H9 (cell line): Measurements from ENCODE around the gene ZMIZ2. TPM values are rescaled to one million over a fixed set of nuclear protein-coding genes. Genes with fewer than 3 reads are reported as not detected.

ENCODE experiments used
- DNase-seq: peaks from one replicate; pipeline ENCODE4 v3.0.0-alpha.2; 2017
- H2AFZ ChIP-seq: one replicate; pipeline ENCODE4 v1.6.1; 2013; ENCODE audit warnings: mild to moderate bottlenecking, low read length, control low read depth, moderate library complexity
- H2AK5ac ChIP-seq: 2 replicates; pipeline ENCODE4 v1.6.1; 2013; ENCODE audit warnings: low read length, control low read depth, mixed read lengths; ENCODE audit not compliant: insufficient read length
- H2BK120ac ChIP-seq: one replicate; pipeline ENCODE4 v1.6.1; 2013; ENCODE audit warnings: low read depth, mild to moderate bottlenecking, low read length, control low read depth, inconsistent platforms; ENCODE audit not compliant: poor library complexity, severe bottlenecking
- H2BK12ac ChIP-seq: 2 replicates; pipeline ENCODE4 v1.6.1; 2013; ENCODE audit warnings: low read length, control low read depth, mixed read lengths, low read depth; ENCODE audit not compliant: insufficient read length
- H2BK15ac ChIP-seq: 2 replicates; pipeline ENCODE4 v1.6.1; 2013; ENCODE audit warnings: low read depth, low read length, control low read depth
- H2BK20ac ChIP-seq: one replicate; pipeline ENCODE4 v1.6.1; 2013; ENCODE audit warnings: low read depth, mild to moderate bottlenecking, low read length, control low read depth, inconsistent platforms; ENCODE audit not compliant: poor library complexity, severe bottlenecking
- H2BK5ac ChIP-seq: 2 replicates; pipeline ENCODE4 v1.6.1; 2013; ENCODE audit warnings: low read length, control low read depth, mixed read lengths; ENCODE audit not compliant: insufficient read length
- H3K14ac ChIP-seq: 2 replicates; pipeline ENCODE4 v1.6.1; 2013; ENCODE audit warnings: low read length, control low read depth; ENCODE audit not compliant: insufficient read depth
- H3K18ac ChIP-seq: 2 replicates; pipeline ENCODE4 v1.6.1; 2013; ENCODE audit warnings: low read depth, mild to moderate bottlenecking, mixed read lengths, low read length, control low read depth; ENCODE audit not compliant: insufficient read length
- H3K23ac ChIP-seq: 2 replicates; pipeline ENCODE4 v1.6.1; 2013; ENCODE audit warnings: low read length, control low read depth, mixed read lengths, low read depth; ENCODE audit not compliant: insufficient read length
- H3K23me2 ChIP-seq: 2 replicates; pipeline ENCODE4 v1.6.1; 2013; ENCODE audit warnings: low read depth, mild to moderate bottlenecking, mixed read lengths, low read length, control low read depth; ENCODE audit not compliant: insufficient read length, poor library complexity, severe bottlenecking
- H3K27ac ChIP-seq: 2 replicates; pipeline ENCODE4 v1.5.1; 2013; ENCODE audit warnings: low read length, control low read depth, mixed read lengths, low read depth; ENCODE audit not compliant: insufficient read length
- H3K27me3 ChIP-seq: 2 replicates; pipeline ENCODE4 v1.6.1; 2013; ENCODE audit warnings: low read length, control low read depth, inconsistent platforms; ENCODE audit not compliant: insufficient read depth
- H3K4ac ChIP-seq: 2 replicates; pipeline ENCODE4 v1.6.1; 2013; ENCODE audit warnings: low read depth, mild to moderate bottlenecking, control low read depth, inconsistent platforms, low read length, moderate library complexity
- H3K4me1 ChIP-seq: 2 replicates; pipeline ENCODE4 v1.6.1; 2013; ENCODE audit warnings: low read length, control low read depth, inconsistent platforms; ENCODE audit not compliant: insufficient read depth
- H3K4me2 ChIP-seq: 2 replicates; pipeline ENCODE4 v1.6.1; 2013; ENCODE audit warnings: low read length, control low read depth, mixed read lengths; ENCODE audit not compliant: insufficient read length, insufficient read depth
- H3K56ac ChIP-seq: 2 replicates; pipeline ENCODE4 v1.6.1; 2013; ENCODE audit warnings: low read depth, mild to moderate bottlenecking, mixed read lengths, low read length, control low read depth; ENCODE audit not compliant: insufficient read length
- H3K79me1 ChIP-seq: 2 replicates; pipeline ENCODE4 v1.6.1; 2013; ENCODE audit warnings: low read depth, mild to moderate bottlenecking, moderate library complexity, low read length, control low read depth, inconsistent platforms; ENCODE audit not compliant: insufficient read depth, poor library complexity, severe bottlenecking
- H3K79me2 ChIP-seq: 2 replicates; pipeline ENCODE4 v1.6.1; 2013; ENCODE audit warnings: low read length, control low read depth, inconsistent platforms; ENCODE audit not compliant: insufficient read depth
- H3K9ac ChIP-seq: 2 replicates; pipeline ENCODE4 v1.6.1; 2013; ENCODE audit warnings: low read length, control low read depth, mixed read lengths; ENCODE audit not compliant: insufficient read length; ENCODE audit errors: extremely low read depth
- H3K9me3 ChIP-seq: one replicate; pipeline ENCODE4 v1.6.1; 2013; ENCODE audit warnings: low read depth, low read length, inconsistent platforms; ENCODE audit not compliant: control insufficient read depth
- H3T11ph ChIP-seq: one replicate; pipeline ENCODE4 v1.6.1; 2013; ENCODE audit warnings: mild to moderate bottlenecking, low read length, control low read depth, inconsistent platforms
- H4K20me1 ChIP-seq: one replicate; pipeline ENCODE4 v1.6.1; 2013; ENCODE audit not compliant: control insufficient read depth, insufficient read length, insufficient read depth
- H4K5ac ChIP-seq: 2 replicates; pipeline ENCODE4 v1.6.1; 2013; ENCODE audit warnings: low read depth, mild to moderate bottlenecking, mixed read lengths, low read length, control low read depth; ENCODE audit not compliant: insufficient read length
- H4K8ac ChIP-seq: replicated peaks from 2 replicates; pipeline ENCODE4 v1.6.1; 2013; ENCODE audit warnings: low read length, control low read depth, mixed read lengths, low read depth; ENCODE audit not compliant: insufficient read length
- H4K91ac ChIP-seq: 2 replicates; pipeline ENCODE4 v1.6.1; 2013; ENCODE audit warnings: low read depth, mild to moderate bottlenecking, moderate library complexity, mixed read lengths, low read length, control low read depth; ENCODE audit not compliant: insufficient read length
- H3K27ac Mint-ChIP-seq, 3 experiments: 2 replicates in 2 of 3; 3 replicates in 1 of 3; pipeline ENCODE4 v1.8.0; 2020 to 2021; ENCODE audit warnings: mixed read lengths in 3 of 3, mild to moderate bottlenecking in 1 of 3, moderate library complexity in 1 of 3
- H3K27me3 Mint-ChIP-seq: 2 replicates; pipeline ENCODE4 v1.8.0; 2021; ENCODE audit warnings: low read depth, mild to moderate bottlenecking, moderate library complexity, mixed read lengths
- H3K36me3 Mint-ChIP-seq, 3 experiments: 2 replicates in 2 of 3; 3 replicates in 1 of 3; pipeline ENCODE4 v1.8.0; 2020 to 2021; ENCODE audit warnings: low read depth in 3 of 3, mixed read lengths in 3 of 3; ENCODE audit not compliant: insufficient read depth in 1 of 3
- H3K4me1 Mint-ChIP-seq, 2 experiments: 2 replicates each; pipeline ENCODE4 v1.8.0; 2020; ENCODE audit warnings: mixed read lengths in 2 of 2
- H3K4me3 Mint-ChIP-seq, 2 experiments: 2 replicates in 1 of 2; 3 replicates in 1 of 2; pipeline ENCODE4 v1.8.0; 2020 to 2021; ENCODE audit warnings: mild to moderate bottlenecking in 2 of 2, mixed read lengths in 2 of 2, moderate library complexity in 1 of 2
- H3K9me3 Mint-ChIP-seq, 2 experiments: 2 replicates in 1 of 2; 3 replicates in 1 of 2; pipeline ENCODE4 v1.8.0; 2020; ENCODE audit warnings: mild to moderate bottlenecking in 2 of 2, mixed read lengths in 2 of 2, moderate library complexity in 1 of 2
- CTCF ChIP-seq: fragments of 200-600 bp; sonication (generic); conservative IDR thresholded peaks from 3 replicates; pipeline ENCODE4 v1.8.0; 2021; ENCODE audit warnings: antibody characterized with exemption, mild to moderate bottlenecking
- WGBS: extraction: QIAGEN DNeasy Blood & Tissue Kit; methylation state at CpG from one replicate; pipeline ENCODE4 v1.1.7; 2013; ENCODE audit warnings: missing lambda C conversion rate, low lambda C conversion rate, mixed read lengths; ENCODE audit not compliant: insufficient read length; ENCODE audit errors: extremely low coverage; 5-methylcytosine and 5-hydroxymethylcytosine counted together
- total RNA-seq: library from RNA; stranded (reverse); gene quantifications from 2 replicates; pipeline ENCODE4 v1.2.1, GENCODE V29; 2021

ZMIZ2 gene
- total RNA-seq, 1 experiment from 2014 or later: 72.9 TPM

- Histone ChIP-seq H3K4me1 (no peaks in the 10 kb centered on the region), H2BK15ac (no peak overlapping the region), H2BK5ac (no peak overlapping the region), H3K4me2 (no peak overlapping the region), H3K27me3 (no peaks in the 10 kb centered on the region), H4K91ac (no peak overlapping the region), H3K4ac (no peak overlapping the region), H3K56ac (no peak overlapping the region), H2BK120ac (no peak overlapping the region), H3K79me1 (no peaks in the 10 kb centered on the region), H3K14ac (no peak overlapping the region), H3K18ac (no peak overlapping the region), H2AFZ (no peak overlapping the region), H2BK20ac (no peak overlapping the region), H3K23ac (no peak overlapping the region), H3K9ac (no peak overlapping the region), H4K20me1 (no peaks in the 10 kb centered on the region), H4K5ac (no peak overlapping the region), H3K23me2 (no peaks in the 10 kb centered on the region), H3T11ph (no peak overlapping the region), H3K79me2 (no peaks in the 10 kb centered on the region), H2BK12ac (no peak overlapping the region), H3K27ac (no peak overlapping the region), H3K9me3 (no peaks in the 10 kb centered on the region), H2AK5ac (no peak overlapping the region), H4K8ac (no peak overlapping the region)
- no peaks in the 10 kb centered on the region for H3K4me1 Mint-ChIP-seq
- no peak overlapping the region for H3K27ac Mint-ChIP-seq
- H3K4me3 Mint-ChIP-seq: no peak overlapping the region; a peak in 1 of 5 replicates
- H3K27me3 Mint-ChIP-seq: no peaks in the 10 kb centered on the region; the same call in none of the 2 replicates
- no peak for DNase-seq
- TF ChIP-seq CTCF: no peak
- no peaks in the 10 kb centered on the region for H3K9me3 Mint-ChIP-seq
- no peaks in the 10 kb centered on the region for H3K36me3 Mint-ChIP-seq
- no CpG with 5 or more reads among the region's 5 CpGs for WGBS
These were observed 14.8 kb upstream of the ZMIZ2 start for GRCh38 chr7:44733708-44734481.
